Skeletal muscle tissue (tissue), 4 donors: ENCODE data around the gene TRAPPC5. TPM values are rescaled to one million over a fixed set of nuclear protein-coding genes. Genes with fewer than 3 reads are reported as not detected.

Source experiments
- H3K27ac ChIP-seq: one replicate; pipeline ENCODE4 v1.7.0; 2013; ENCODE audit warnings: mild to moderate bottlenecking, low read depth, low read length, inconsistent platforms
- H3K27me3 ChIP-seq, 3 donors: one replicate each; pipeline ENCODE4 v1.7.0; 2013; ENCODE audit warnings: low read length in 3 of 3; ENCODE audit not compliant: control insufficient read depth in 3 of 3, insufficient read depth in 3 of 3
- H3K36me3 ChIP-seq, 3 donors: one replicate each; pipeline ENCODE4 v1.7.0; 2013; ENCODE audit warnings: low read length in 3 of 3; ENCODE audit not compliant: control insufficient read depth in 3 of 3, insufficient read depth in 3 of 3
- H3K4me1 ChIP-seq, 3 donors: one replicate each; pipeline ENCODE4 v1.7.0; 2013; ENCODE audit warnings: low read length in 3 of 3, mild to moderate bottlenecking in 3 of 3; ENCODE audit not compliant: control insufficient read depth in 3 of 3, insufficient read depth in 3 of 3
- H3K4me3 ChIP-seq, 3 donors: one replicate each; pipeline ENCODE4 v1.7.0; 2013; ENCODE audit warnings: low read length in 3 of 3
- H3K9ac ChIP-seq, 3 donors: one replicate each; pipeline ENCODE4 v1.7.0; 2013; ENCODE audit warnings: low read length in 3 of 3, mild to moderate bottlenecking in 3 of 3, moderate library complexity in 2 of 3, low read depth in 1 of 3
- H3K9me3 ChIP-seq, 3 donors: one replicate each; pipeline ENCODE4 v1.7.0; 2013; ENCODE audit warnings: low read length in 3 of 3; ENCODE audit not compliant: control insufficient read depth in 3 of 3
- total RNA-seq: library from RNA; depleted of rRNA; stranded (reverse); fragments of >200 nt; gene quantifications from one replicate; pipeline ENCODE4 v1.2.3, GENCODE V29; 2014
- donor health status: Osteomylitis.

The TRAPPC5 gene
- 9.4 TPM for total RNA-seq

DNA sequence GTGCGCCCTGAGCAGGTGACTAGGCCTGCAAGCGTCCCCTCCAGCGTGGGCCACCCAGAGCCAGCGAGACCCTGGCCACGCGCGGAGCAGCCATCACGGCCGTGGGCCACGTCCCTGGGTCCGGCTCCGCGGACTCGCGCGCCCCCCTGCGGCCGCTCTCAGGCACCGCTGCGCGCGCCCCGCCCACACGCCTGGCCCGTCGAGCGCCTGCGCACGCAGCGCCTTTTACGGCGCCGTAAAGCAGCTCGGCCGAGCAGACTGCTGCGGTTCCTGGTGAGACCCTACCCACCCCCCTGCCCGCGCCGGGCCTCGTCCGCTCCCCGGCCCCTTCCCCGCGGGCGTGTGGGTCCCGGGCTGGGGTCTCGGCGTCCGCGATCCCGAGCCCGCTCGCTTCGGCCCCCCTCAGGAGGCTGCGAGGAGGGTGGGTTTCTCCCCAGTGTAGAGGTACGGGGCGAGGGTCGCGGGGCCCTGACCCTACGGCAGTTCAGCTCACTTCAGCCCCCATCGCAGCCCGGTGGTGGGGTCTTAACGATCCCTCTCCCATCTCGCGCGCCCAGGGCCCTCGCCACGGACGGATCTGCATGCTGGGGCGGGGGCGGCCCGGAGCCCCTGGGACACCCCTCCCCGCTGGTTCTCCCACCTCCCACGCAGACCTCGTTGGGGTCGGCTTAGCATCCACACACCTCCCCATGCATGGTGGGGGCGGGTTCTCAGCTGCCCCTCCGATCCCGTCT lies at the start of gene TRAPPC5:
Gene TRAPPC5 (plus strand): TSS at position 228 of the 734 bp plus-strand sequence. CDS start 1,421 bp downstream, outside the sequence.
- Histone ChIP-seq H3K36me3 (peaks cover 7 to 13% (median 10%) of the 10 kb centered on the region in 3 donors), H3K9ac (peak within 1 kb of the TSS; percentile 89 to 97 (median 94)), H3K27me3 (peaks cover 8 to 27% (median 14%) of the 10 kb centered on the region in 3 donors), H3K4me3 (peak within 1 kb of the TSS; percentile 75 to 88 (median 88)), H3K27ac (peak within 1 kb of the TSS; percentile 84), H3K4me1 (peaks cover 15 to 29% (median 20%) of the 10 kb centered on the region in 3 donors), H3K9me3 (no peaks in the 10 kb centered on the region)

DNA sequence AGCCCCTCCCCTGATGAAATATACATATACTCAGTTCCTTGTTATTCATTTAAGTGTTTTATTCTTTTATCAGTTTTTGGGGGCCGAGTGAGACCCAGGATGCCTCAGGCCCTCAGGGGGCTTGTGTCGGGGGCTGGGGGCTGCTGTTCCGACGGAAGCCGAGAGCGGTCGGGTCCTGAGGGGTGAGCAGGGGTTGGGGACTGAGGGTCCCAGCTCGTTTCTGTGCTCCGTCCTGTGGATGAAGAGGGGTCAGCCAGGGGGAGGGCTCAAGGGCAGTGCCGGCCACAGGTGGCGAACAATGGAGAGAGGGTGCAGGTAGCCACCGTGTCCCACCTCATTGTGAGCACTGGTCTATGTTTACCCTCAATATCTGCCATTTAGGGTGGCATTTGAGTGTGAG lies 49.1 kb upstream of the TRAPPC5 start:
- H3K9ac ChIP-seq = no peak overlapping the region
- no peaks in the 10 kb centered on the region for H3K9me3 ChIP-seq
- H3K27me3 ChIP-seq = peaks cover 17 to 20% (median 18%) of the 10 kb centered on the region in 3 donors
- H3K4me1 ChIP-seq = peaks cover 26 to 41% (median 32%) of the 10 kb centered on the region in 3 donors
- H3K4me3 ChIP-seq = no peak overlapping the region
- no peak overlapping the region for H3K27ac ChIP-seq
- H3K36me3 ChIP-seq = peaks cover 5 to 9% (median 7%) of the 10 kb centered on the region in 3 donors

DNA sequence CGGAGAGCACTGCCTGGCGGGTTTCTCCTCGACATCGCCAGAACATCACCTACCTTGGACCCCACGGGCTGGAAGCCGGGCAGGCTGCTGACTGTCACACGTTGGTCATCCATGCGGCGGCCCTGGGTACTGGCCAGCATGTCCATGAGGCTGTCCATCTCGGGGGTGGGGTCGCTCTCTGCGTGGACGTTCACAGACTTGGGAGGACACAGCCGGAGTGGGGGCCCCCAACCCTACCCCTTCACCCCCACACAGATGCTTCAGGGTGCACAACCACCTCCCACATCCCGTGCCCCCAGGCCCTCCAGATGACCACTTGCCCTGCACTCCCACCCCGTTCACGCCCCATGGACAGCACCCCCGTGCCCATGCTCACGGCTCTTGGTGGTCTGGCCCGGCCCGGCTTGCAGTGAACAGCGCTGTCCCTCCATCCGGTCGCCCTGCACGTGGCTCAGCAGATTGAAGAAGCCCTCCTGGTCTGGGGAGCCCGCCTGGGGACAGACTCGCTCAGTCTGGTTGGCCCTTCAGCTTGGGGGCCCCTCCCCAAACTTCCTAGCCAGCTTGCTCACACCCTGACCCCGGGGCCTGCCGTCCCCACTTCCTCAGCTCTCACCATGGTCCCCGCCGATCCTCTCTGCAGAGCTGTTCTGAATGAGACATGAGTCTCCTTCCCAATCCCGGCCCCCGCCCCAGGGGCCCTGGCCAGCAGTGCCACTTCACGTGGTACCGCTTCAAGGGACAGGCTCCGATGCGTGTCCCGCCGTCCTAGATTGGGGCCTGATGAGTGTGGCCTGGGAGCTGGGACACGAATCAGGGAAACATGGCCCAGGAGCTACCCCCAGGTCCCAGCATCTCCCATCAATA lies 48.1 kb upstream of the TRAPPC5 start:
- Histone ChIP-seq H3K27ac (no peak overlapping the region), H3K27me3 (peaks cover 18 to 27% (median 23%) of the 10 kb centered on the region in 3 donors), H3K4me1 (peaks cover 25 to 39% (median 32%) of the 10 kb centered on the region in 3 donors), H3K36me3 (peaks cover 0 to 6% (median 2%) of the 10 kb centered on the region in 3 donors), H3K9me3 (no peaks in the 10 kb centered on the region), H3K4me3 (no peak overlapping the region), H3K9ac (no peak overlapping the region)

DNA sequence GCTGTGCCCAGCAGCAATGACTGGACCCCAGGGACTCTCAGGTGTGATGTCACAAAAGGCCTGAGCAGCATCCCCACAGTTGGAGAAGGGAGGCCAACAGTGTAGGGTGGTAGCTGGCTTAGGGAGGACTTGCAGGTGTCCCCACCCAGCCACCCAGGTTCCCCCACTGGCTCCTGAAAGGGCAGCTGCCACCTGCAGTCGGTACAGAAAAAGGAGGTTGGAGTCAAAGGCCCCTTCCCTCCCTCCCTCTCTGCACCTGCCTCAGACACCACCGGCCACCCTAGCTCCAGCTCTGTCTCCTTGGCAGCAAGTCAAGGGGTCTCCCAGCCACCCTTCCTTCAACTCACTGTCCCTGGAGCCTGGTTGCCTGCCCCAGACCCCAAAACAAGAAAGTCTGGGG lies 46.9 kb upstream of the TRAPPC5 start, which contains the start of gene PCP2:
Gene PCP2 (minus strand): TSS at position 22 of the 400 bp plus-strand sequence. CDS start 262 bp downstream, outside the sequence.
- Histone ChIP-seq H3K27ac (no peak within 1 kb of the TSS), H3K9me3 (no peaks in the 10 kb centered on the region), H3K4me1 (peaks cover 14 to 28% (median 20%) of the 10 kb centered on the region in 3 donors), H3K9ac (no peak within 1 kb of the TSS), H3K27me3 (peaks cover 21 to 35% (median 33%) of the 10 kb centered on the region in 3 donors), H3K36me3 (peaks cover 0 to 6% (median 0%) of the 10 kb centered on the region in 3 donors), H3K4me3 (no peak within 1 kb of the TSS)

DNA sequence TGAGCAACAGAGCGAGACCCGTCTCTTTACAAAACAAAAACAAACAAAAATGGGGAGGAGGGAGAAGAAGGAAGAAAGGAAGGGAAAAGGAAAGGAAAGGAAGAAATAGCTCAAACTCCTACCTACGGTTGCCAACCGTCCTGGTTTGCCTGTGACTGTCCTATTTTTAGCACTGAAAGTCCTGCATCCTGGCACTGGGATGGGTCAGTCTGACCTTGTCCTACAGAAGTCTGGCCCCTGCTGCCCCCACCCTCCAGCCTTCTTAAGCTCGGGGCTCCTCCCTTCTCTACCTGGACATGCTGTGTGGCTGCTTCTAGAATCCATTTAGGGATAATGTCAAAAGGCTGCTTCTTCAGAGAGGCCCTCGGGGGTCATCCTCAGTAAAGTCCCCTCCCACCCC lies 45.0 kb upstream of the TRAPPC5 start:
- H3K36me3 ChIP-seq = peaks cover 0 to 6% (median 0%) of the 10 kb centered on the region in 3 donors
- peaks cover 21 to 50% (median 48%) of the 10 kb centered on the region in 3 donors for H3K27me3 ChIP-seq
- H3K4me3 ChIP-seq = no peak overlapping the region
- no peak overlapping the region for H3K27ac ChIP-seq
- no peaks in the 10 kb centered on the region for H3K9me3 ChIP-seq
- H3K4me1 ChIP-seq = peaks cover 2 to 11% (median 8%) of the 10 kb centered on the region in 3 donors
- H3K9ac ChIP-seq = no peak overlapping the region

DNA sequence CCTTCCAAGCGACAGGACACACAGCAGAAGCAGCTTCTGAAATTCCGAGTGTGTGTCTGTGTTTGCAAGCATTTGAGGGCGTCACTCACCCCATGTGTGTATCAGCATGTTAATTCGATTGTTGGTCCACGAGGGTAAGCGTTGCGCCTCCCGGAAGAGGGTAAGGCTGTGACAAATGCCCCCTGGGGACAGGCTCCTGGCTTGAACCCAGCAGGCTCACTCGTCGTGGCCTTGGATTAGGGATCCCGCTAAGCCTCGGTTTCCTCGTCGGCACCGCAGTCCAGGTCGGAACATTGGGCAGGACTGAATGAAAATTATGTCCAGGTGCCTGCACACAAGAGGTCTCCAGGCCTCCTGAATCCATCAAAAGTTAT lies 44.3 kb upstream of the TRAPPC5 start:
- no peak overlapping the region for H3K27ac ChIP-seq
- no peaks in the 10 kb centered on the region for H3K9me3 ChIP-seq
- H3K36me3 ChIP-seq = peaks cover 0 to 6% (median 0%) of the 10 kb centered on the region in 3 donors
- peak overlapping the region in 1 of 3 donors; percentile 14 for H3K4me3 ChIP-seq
- H3K27me3 ChIP-seq = peaks cover 21 to 50% (median 48%) of the 10 kb centered on the region in 3 donors
- H3K4me1 ChIP-seq = peaks cover 0 to 7% (median 6%) of the 10 kb centered on the region in 3 donors
- H3K9ac ChIP-seq = no peak overlapping the region

DNA sequence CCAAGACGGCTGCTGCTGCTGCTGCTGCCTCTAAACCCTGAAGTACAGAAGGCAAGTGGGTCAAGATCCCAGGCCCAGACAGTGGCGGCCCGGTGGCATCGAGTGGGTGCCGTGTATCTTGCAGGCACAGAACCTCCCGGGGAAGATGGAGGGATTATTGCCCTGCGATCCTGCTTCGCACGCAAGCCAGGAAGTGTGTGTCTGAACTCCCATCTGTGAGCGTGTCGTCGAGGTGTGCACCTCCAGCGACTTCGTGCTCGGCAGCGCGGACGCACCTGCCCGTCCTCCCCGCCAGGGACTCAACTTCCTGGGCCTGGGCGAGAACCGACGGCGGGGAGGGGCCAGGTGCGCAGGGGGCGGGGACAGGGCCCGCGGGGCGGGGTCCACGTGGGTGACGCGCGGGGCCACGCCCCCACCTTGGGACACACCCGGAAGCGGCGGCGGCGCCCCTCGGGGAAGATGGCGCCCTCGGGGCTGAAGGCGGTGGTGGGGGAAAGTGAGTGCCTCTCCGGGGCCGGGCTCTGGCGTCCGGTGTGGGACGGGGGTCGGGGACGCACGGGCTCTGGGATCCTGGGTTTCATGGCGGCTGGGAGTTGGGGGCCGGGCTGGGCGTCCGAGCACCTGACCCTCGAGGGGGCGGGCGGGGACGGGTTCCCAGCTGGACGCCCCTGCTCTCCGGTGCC lies 43.8 kb upstream of the TRAPPC5 start, which contains the start of gene STXBP2:
Gene STXBP2 (plus strand): TSS at position 420 of the 683 bp plus-strand sequence. CDS start 40 bp downstream, at position 460.
- Histone ChIP-seq H3K9ac (peak within 1 kb of the TSS in 1 of 3 donors; percentile 40), H3K27me3 (peaks cover 21 to 52% (median 48%) of the 10 kb centered on the region in 3 donors), H3K4me1 (peaks cover 0 to 7% (median 6%) of the 10 kb centered on the region in 3 donors), H3K9me3 (no peaks in the 10 kb centered on the region), H3K36me3 (peaks cover 0 to 4% (median 0%) of the 10 kb centered on the region in 3 donors), H3K27ac (no peak within 1 kb of the TSS), H3K4me3 (peak within 1 kb of the TSS in 2 of 3 donors; percentile 14 to 22)

DNA sequence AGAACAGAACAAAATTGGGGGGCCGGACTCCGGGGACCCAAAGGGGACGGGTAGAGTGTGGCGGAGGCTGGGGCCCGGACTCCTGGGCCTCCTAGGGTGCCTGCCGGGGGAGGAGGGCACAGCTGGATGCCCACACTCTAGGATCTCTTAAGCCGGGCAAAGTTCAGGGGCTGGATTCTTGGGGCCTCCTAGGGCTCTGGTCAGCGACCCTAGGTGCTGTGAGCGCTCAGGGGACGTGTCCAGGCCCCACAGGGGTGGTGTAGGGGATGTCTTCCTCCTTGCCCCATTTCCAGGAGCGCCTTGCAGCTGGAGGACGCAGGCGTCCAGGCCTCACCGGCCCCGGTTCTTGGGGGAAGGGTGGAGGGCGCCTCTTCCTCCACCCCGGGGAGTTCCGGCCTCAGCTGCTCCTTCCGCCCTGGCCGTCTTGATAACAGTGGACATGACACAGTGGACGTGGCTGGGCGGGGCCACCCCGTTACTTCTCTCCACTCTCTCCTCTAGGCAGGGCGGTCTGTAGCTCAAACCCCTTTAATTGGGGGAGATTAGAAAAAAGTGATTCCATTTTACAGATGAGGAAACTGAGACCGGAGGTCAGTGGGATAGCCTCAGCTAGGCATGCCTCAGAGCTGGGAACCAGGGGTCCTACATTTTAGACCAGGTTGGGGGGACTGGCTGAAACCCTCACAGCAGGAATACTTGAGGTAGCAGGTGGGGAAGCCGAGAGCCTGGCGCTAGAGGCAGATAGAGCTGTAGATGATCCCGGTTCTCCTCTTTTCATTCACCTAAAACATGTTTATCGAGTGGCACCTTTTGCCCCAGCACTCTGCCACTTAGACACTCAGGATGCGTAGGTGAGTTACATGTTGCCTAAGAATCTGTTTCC lies 43.0 kb upstream of the TRAPPC5 start:
- peak overlapping the region in 1 of 3 donors; percentile 40 for H3K9ac ChIP-seq
- no peak overlapping the region for H3K4me3 ChIP-seq
- peaks cover 0 to 7% (median 6%) of the 10 kb centered on the region in 3 donors for H3K4me1 ChIP-seq
- no peaks in the 10 kb centered on the region for H3K9me3 ChIP-seq
- H3K36me3 ChIP-seq = no peaks in the 10 kb centered on the region
- H3K27ac ChIP-seq = no peak overlapping the region
- peaks cover 21 to 52% (median 48%) of the 10 kb centered on the region in 3 donors for H3K27me3 ChIP-seq
